Breast epithelium (tissue), 4 donors: ENCODE results near the gene ATXN3L. TPM values are rescaled to one million over a fixed set of nuclear protein-coding genes. Genes with fewer than 3 reads are reported as not detected.

Experiments
- DNase-seq, 2 donors: peaks; one replicate each; pipeline ENCODE4 v3.0.0-alpha.2; 2019; ENCODE audit warnings: low spot score in 2 of 2
- H3K27ac ChIP-seq, 2 donors: fragments of 200-600 bp; sonication (generic) in 1 of 2; one replicate each; pipeline ENCODE4 v1.5.1; 2016 to 2019; ENCODE audit warnings: mild to moderate bottlenecking in 1 of 2
- H3K27me3 ChIP-seq, 2 donors: fragments of 200-600 bp; sonication (generic) in 1 of 2; one replicate each; pipeline versions ENCODE4 v1.5.1 to v1.6.0; 2017 to 2019; ENCODE audit warnings: control low read depth in 1 of 2, mild to moderate bottlenecking in 1 of 2
- H3K36me3 ChIP-seq: fragments of 200-600 bp; one replicate; pipeline ENCODE4 v1.5.1; 2019
- H3K4me1 ChIP-seq, 2 donors: fragments of 200-600 bp; sonication (generic); one replicate each; pipeline ENCODE4 v1.5.1; 2016 to 2019; ENCODE audit warnings: control low read depth in 1 of 2
- H3K4me3 ChIP-seq, 3 donors: fragments of 200-600 bp; sonication (generic); 1 replicate in 2 of 3; 2 replicates in 1 of 3; pipeline ENCODE4 v1.5.1; 2016 to 2019; ENCODE audit warnings: mild to moderate bottlenecking in 3 of 3, moderate library complexity in 2 of 3
- H3K9me3 ChIP-seq, 2 donors: fragments of 200-600 bp; sonication (generic) in 1 of 2; one replicate each; pipeline ENCODE4 v1.5.1; 2016 to 2019; ENCODE audit warnings: control low read depth in 1 of 2
- POLR2A ChIP-seq: fragments of 450-650 bp; IDR thresholded peaks from one replicate; pipeline ENCODE4 v1.6.1; 2016; ENCODE audit warnings: antibody characterized with exemption, mild to moderate bottlenecking, moderate library complexity
- POLR2AphosphoS5 ChIP-seq, 3 donors: sonication (generic); formaldehyde crosslinking; IDR thresholded peaks; one replicate each; pipeline ENCODE4 v1.6.1; 2017; ENCODE audit warnings: antibody characterized with exemption in 3 of 3
- intact Hi-C: fragments of 100-400 bp; cut with DNase I; formaldehyde crosslinking; loops from one replicate; pipeline ENCODE4 v1.15.1; 2023; ENCODE audit warnings: low total_unique reads
- total RNA-seq, 3 donors: library from RNA; depleted of rRNA; stranded (reverse); fragments of >200 nt; gene quantifications; one replicate each; pipeline ENCODE4 v1.1.0, GENCODE V29; 2016
- TF ChIP-seq, protein P1 (sequence below), 3 donors: fragments of 450-650 bp; IDR thresholded peaks; one replicate each; pipeline ENCODE4 v1.5.1; 2016 to 2017; ENCODE audit warnings: antibody characterized with exemption in 3 of 3, mild to moderate bottlenecking in 3 of 3, moderate library complexity in 3 of 3

Gene ATXN3L
- total RNA-seq, 3 donors from 2014 or later: not detected

DNA sequence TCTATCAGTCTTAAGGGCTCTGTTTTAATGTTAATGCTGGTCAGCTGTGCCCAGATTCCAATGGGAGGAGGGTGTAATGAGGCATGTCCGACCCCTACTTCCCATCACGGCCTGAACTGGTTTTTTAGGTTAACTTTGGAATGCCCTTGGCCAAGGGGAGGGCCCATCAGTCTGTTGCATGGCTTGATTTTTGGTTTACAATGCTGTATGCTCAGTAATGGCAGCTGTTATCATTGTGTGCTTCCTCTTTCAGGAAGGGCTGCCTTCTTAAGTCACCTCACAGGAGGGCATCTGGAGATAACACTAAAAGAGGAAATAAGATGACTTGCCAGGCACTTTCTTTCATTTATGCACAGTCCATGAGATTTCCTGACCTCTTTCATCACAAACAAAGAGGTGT, 36.3 kb downstream of the ATXN3L start:
- DNase-seq: no peak
- intact Hi-C loops: no loop called here
- Histone ChIP-seq H3K36me3 (no peaks in the 10 kb centered on the region), H3K9me3 (peaks cover 6 to 17% of the 10 kb centered on the region in 2 donors), H3K27me3 (peaks cover 0 to 9% of the 10 kb centered on the region in 2 donors), H3K27ac (peak overlapping the region; percentile 26 to 67), H3K4me1 (no peaks in the 10 kb centered on the region), H3K4me3 (no peak overlapping the region)
- TF ChIP-seq, protein P1, sequence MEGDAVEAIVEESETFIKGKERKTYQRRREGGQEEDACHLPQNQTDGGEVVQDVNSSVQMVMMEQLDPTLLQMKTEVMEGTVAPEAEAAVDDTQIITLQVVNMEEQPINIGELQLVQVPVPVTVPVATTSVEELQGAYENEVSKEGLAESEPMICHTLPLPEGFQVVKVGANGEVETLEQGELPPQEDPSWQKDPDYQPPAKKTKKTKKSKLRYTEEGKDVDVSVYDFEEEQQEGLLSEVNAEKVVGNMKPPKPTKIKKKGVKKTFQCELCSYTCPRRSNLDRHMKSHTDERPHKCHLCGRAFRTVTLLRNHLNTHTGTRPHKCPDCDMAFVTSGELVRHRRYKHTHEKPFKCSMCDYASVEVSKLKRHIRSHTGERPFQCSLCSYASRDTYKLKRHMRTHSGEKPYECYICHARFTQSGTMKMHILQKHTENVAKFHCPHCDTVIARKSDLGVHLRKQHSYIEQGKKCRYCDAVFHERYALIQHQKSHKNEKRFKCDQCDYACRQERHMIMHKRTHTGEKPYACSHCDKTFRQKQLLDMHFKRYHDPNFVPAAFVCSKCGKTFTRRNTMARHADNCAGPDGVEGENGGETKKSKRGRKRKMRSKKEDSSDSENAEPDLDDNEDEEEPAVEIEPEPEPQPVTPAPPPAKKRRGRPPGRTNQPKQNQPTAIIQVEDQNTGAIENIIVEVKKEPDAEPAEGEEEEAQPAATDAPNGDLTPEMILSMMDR (IDR thresholded peaks at IDR 0.05): no peak
- no peak for TF ChIP-seq POLR2AphosphoS5 (IDR thresholded peaks at IDR 0.05)

DNA sequence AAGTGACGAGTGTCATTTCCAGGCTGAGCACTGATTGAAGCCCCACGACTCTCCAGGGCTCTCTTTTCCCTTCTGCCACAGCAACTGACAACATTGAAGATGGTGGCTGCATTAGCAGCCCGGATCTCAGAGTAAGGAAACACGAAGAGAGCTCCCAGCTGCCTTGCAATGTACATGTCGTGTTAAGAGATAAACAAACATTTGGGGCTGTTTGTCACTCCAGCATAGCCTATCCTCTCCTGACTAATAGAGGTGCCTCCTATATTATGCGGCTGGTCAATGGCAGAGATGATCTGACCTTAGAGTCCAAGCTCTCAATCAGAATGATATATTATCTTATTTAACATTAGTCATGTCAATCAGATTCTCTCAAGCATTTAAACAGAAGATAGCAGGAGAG, 38.6 kb downstream of the ATXN3L start:
- Histone ChIP-seq H3K27ac (no peak overlapping the region), H3K27me3 (peaks cover 0 to 9% of the 10 kb centered on the region in 2 donors), H3K36me3 (no peaks in the 10 kb centered on the region), H3K4me3 (no peak overlapping the region), H3K9me3 (peaks cover 6 to 17% of the 10 kb centered on the region in 2 donors), H3K4me1 (no peaks in the 10 kb centered on the region)
- DNase-seq: no peak
- TF ChIP-seq, protein P1 (IDR thresholded peaks at IDR 0.05): no peak
- TF ChIP-seq POLR2AphosphoS5 (IDR thresholded peaks at IDR 0.05) (no peak), POLR2A (no peak)
- intact Hi-C loops: no loop called here

DNA sequence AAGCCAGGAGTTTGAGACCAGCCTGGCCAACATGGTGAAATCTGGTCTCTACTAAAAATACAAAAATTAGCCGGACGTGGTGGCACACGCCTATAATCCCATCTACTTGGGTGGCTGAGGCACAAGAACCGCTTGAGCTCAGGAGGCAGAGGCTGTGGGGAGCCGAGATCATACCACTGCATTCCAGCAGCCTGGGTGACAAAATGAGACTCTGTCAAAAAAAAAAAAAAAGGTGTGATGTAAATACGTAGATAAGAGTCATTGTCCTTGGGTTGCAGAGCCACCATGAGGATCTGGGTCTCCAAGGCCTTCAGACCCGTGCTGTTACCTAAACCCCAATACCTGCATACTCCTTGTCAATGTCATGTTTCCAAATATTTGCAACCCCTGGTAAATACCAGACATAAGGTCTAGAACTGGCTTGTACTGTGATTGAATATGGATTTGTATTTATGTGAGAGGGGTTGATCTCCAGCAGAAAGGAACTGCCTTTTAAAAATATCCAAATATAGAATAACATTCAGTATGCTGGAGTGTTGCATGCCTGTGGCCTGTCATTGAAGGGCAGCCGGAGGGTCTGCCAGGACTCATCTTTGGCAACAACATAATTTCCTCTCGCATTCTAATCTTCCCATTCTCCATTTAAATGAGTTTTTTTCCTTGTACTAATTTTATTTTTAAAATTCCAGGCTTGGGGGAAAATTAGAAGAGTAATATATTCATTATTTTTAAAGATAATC, 40.4 kb downstream of the ATXN3L start:
- DNase-seq: no peak
- Histone ChIP-seq H3K4me1 (no peaks in the 10 kb centered on the region), H3K36me3 (no peaks in the 10 kb centered on the region), H3K27me3 (peaks cover 0 to 22% of the 10 kb centered on the region in 2 donors), H3K4me3 (no peak overlapping the region), H3K27ac (no peak overlapping the region), H3K9me3 (peaks cover 0 to 5% of the 10 kb centered on the region in 2 donors)
- TF ChIP-seq, protein P1 (IDR thresholded peaks at IDR 0.05): no peak
- TF ChIP-seq POLR2A (no peak), POLR2AphosphoS5 (IDR thresholded peaks at IDR 0.05) (no peak)
- intact Hi-C loops: no loop called here

DNA sequence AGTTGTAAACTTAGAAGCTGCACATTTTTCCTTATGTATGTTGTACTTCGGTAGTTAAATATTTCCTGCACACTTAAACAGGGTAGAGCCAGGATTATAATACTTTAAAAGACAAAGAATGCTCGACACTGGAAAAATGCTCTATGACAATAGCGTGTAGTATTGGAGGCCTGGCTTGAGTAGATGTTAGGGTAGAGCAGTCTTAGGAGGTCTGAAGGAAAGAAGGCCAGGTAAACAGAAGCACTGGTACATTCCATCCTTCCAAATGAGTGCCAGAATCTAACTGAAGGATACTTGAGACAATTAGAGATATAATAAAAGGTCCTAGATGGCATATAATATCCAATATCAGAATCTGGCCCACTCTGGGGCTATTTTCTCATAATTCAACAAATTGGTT, 42.3 kb downstream of the ATXN3L start:
- no peak for DNase-seq
- H3K36me3 ChIP-seq: no peaks in the 10 kb centered on the region
- H3K4me3 ChIP-seq: no peak overlapping the region
- intact Hi-C loops: no loop called here
- H3K9me3 ChIP-seq: no peaks in the 10 kb centered on the region
- TF ChIP-seq POLR2AphosphoS5 (IDR thresholded peaks at IDR 0.05) (no peak), POLR2A (no peak)
- TF ChIP-seq, protein P1 (IDR thresholded peaks at IDR 0.05): no peak
- no peaks in the 10 kb centered on the region for H3K4me1 ChIP-seq
- H3K27me3 ChIP-seq: peaks cover 0 to 27% of the 10 kb centered on the region in 2 donors
- no peak overlapping the region for H3K27ac ChIP-seq

DNA sequence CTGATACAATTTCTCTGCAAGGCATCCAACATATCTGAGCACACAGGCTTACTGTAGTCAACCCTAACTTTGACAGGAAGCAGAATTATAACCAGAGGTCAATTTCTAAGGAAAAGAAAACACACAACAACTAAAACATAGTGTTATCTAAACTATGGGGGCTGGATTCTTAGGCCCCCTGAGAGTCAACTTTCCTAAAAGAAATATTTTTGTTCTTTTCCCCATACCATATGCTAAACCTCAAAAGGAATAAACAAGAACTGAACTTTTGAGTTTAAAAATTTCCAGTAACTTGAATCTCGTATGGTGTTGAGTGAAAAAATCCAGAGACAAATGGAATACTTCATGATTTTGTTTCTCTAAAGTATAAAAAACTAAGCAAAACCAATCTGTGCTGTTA, 42.9 kb downstream of the ATXN3L start:
- no peaks in the 10 kb centered on the region for H3K36me3 ChIP-seq
- intact Hi-C loops: no loop called here
- no peak overlapping the region for H3K27ac ChIP-seq
- no peaks in the 10 kb centered on the region for H3K9me3 ChIP-seq
- peaks cover 0 to 27% of the 10 kb centered on the region in 2 donors for H3K27me3 ChIP-seq
- DNase-seq: no peak
- no peak overlapping the region for H3K4me3 ChIP-seq
- no peaks in the 10 kb centered on the region for H3K4me1 ChIP-seq
- no peak for TF ChIP-seq POLR2AphosphoS5 (IDR thresholded peaks at IDR 0.05)
- TF ChIP-seq, protein P1 (IDR thresholded peaks at IDR 0.05): no peak
- TF ChIP-seq POLR2A: no peak
